ENCODE data around the gene SPANXA2.
"Not testable (repeated sequence)": the region's sequence is repeated elsewhere in the genome, so short reads cannot be mapped to it uniquely, and the experiment has no call there.

Gene SPANXA2

DNA sequence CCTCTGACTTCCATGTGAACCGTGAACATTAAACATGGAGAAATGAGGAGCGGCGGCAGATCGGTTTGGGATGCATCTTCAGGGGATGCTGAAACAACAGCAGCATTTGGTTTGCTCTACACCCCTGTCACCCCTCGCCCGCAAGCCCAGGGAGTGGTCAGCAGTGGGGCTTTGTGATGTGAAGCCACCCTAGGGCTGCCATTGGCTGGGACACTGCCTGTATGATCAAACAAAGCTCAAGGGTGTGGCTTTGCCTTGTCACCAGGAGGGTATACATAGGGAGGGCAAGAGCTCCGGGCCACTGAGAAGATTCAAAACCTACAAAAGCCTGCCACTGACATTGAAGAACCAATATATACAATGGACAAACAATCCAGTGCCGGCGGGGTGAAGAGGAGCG lies at the start of gene SPANXA2:
SPANXA2 (plus strand) TSS at position 301 of the 400 bp plus-strand sequence; CDS start at position 361, 60 bp downstream.
- not testable (repeated sequence) for DNase-seq (ENCODE audit: low read depth)

- DNase-seq (ENCODE audit: low read depth), result not testable (repeated sequence)
Measured at GRCh38 chrX:141542551-141542950, 47.0 kb upstream of the SPANXA2 start.

DNA sequence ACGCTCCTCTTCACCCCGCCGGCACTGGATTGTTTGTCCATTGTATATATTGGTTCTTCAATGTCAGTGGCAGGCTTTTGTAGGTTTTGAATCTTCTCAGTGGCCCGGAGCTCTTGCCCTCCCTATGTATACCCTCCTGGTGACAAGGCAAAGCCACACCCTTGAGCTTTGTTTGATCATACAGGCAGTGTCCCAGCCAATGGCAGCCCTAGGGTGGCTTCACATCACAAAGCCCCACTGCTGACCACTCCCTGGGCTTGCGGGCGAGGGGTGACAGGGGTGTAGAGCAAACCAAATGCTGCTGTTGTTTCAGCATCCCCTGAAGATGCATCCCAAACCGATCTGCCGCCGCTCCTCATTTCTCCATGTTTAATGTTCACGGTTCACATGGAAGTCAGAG lies 4.9 kb upstream of the SPANXA2 start, which contains the start of gene SPANXA1:
SPANXA1 (minus strand) TSS at position 101 of the 400 bp plus-strand sequence; CDS start at position 41, 60 bp downstream.
- DNase-seq (ENCODE audit: low read depth), result not testable (repeated sequence)

- no peak for DNase-seq (ENCODE audit: low read depth)
Measured at GRCh38 chrX:141609111-141609510, 19.6 kb downstream of the SPANXA2 start.

GRCh38 chrX:141619336-141619735 lies 29.8 kb downstream of the SPANXA2 start:
- DNase-seq (ENCODE audit: low read depth), result no peak

DNA sequence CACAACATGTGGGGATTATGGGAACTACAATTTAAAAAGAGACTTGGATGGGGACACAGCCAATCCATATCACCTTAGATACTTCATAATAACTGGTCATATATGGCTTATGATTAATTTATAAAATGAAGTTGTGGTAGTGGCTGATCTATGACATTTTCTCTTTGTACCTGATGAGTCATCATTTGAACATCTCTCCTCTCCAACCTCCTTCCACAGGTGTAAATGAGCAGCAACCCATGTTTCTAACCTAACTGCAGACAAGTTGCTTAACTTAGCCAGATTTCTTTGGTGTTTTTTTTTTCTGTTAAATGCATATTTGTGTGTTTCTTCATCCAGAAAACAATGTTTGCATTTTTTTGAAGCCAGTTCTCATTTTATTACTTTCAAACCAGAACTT lies 42.6 kb downstream of the SPANXA2 start:
- no peak for DNase-seq (ENCODE audit: low read depth)

DNA sequence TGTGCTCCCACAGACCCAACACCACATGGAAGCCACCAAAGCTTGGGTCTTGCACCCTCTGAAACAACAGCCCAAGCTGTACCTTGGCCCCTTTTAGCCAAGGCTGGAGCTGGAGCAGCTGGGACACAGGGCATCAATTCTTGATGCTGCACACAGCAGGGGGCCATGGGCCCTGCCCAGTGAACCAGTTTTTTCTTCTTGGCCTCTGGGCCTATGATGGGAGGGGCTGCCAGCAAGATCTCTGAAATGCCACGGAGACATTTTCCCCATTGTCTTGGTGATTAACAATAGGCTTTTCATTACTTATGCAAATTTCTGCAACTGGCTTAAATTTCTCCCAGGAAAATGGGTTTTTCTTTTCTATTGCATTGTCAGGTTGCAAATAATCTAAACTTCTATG lies 49.0 kb downstream of the SPANXA2 start:
- DNase-seq (ENCODE audit: low read depth), result no peak

Measured in activated T-helper 9 cell treated with anti-CD3 and anti-CD28 coated beads, Interleukin-2, amount 50 U/mL, for 16 hours (primary cell).